Muscle layer of duodenum (tissue), 2 donors: ENCODE measurements around the gene CADM4.

Source experiments
- H3K27ac ChIP-seq: one replicate; pipeline ENCODE4 v1.7.0; 2013; ENCODE audit warnings: mild to moderate bottlenecking, low read length
- H3K27me3 ChIP-seq: one replicate; pipeline ENCODE4 v1.7.0; 2013; ENCODE audit warnings: low read depth, mild to moderate bottlenecking, control low read depth, low read length
- H3K36me3 ChIP-seq, 2 donors: one replicate each; pipeline ENCODE4 v1.7.0; 2013; ENCODE audit warnings: low read length in 2 of 2, control low read depth in 1 of 2, mild to moderate bottlenecking in 1 of 2; ENCODE audit not compliant: insufficient read depth in 2 of 2, control insufficient read depth in 1 of 2
- H3K4me1 ChIP-seq, 2 donors: one replicate each; pipeline ENCODE4 v1.7.0; 2013; ENCODE audit warnings: low read length in 2 of 2, mild to moderate bottlenecking in 2 of 2, control low read depth in 1 of 2, moderate library complexity in 1 of 2; ENCODE audit not compliant: insufficient read depth in 2 of 2, control insufficient read depth in 1 of 2
- H3K4me3 ChIP-seq, 2 donors: one replicate each; pipeline ENCODE4 v1.7.0; 2013; ENCODE audit warnings: low read length in 2 of 2, low read depth in 1 of 2, mild to moderate bottlenecking in 1 of 2
- H3K9me3 ChIP-seq, 2 donors: one replicate each; pipeline ENCODE4 v1.7.0; 2013; ENCODE audit warnings: low read length in 2 of 2, control low read depth in 1 of 2, mild to moderate bottlenecking in 1 of 2; ENCODE audit not compliant: control insufficient read depth in 1 of 2
- donor health status: healthy.

CADM4 gene

GRCh38 chr19:43631491-43631890 is 8.2 kb downstream of the CADM4 start:
- peaks cover 0 to 3% of the 10 kb centered on the region in 2 donors for H3K36me3 ChIP-seq
- no peaks in the 10 kb centered on the region for H3K27me3 ChIP-seq
- H3K9me3 ChIP-seq, result no peaks in the 10 kb centered on the region
- H3K27ac ChIP-seq, result no peak overlapping the region
- H3K4me1 ChIP-seq, result peaks cover 0 to 5% of the 10 kb centered on the region in 2 donors
- no peak overlapping the region for H3K4me3 ChIP-seq

DNA sequence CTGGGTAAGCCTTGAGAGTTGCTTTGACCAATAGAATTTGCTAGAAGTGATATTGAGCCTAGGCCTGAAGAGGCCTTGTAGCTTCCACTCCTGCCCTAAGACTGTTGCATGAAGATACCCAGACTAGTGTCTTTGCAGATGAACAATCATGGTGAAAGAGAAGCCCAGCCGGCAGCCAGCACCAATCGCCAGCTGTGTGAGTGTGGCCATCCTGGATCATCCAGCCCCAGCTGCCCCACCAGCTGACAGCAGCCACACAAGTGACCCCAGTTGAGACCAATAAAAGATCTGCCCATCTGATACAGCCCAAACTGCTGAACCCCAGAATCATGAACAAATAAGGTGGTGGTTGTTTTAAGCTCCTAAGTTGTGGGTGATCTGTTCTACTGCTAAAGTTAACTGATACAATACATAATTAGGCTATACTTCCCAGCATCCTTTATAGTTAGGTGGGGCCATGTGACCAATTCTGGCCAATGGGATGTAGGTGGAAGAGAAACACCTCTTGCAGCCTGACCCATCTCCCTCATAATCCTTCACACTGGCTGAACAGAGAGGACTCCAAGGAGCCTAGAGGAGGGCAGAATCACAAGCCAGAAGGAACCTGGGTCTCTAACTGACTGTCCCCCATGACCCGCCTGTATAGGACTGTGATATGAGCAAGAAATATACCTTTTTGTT is 10.9 kb downstream of the CADM4 start:
- peaks cover 0 to 3% of the 10 kb centered on the region in 2 donors for H3K36me3 ChIP-seq
- H3K4me1 ChIP-seq, result no peaks in the 10 kb centered on the region
- H3K4me3 ChIP-seq, result no peak overlapping the region
- no peaks in the 10 kb centered on the region for H3K9me3 ChIP-seq
- H3K27ac ChIP-seq, result no peak overlapping the region
- no peaks in the 10 kb centered on the region for H3K27me3 ChIP-seq

DNA sequence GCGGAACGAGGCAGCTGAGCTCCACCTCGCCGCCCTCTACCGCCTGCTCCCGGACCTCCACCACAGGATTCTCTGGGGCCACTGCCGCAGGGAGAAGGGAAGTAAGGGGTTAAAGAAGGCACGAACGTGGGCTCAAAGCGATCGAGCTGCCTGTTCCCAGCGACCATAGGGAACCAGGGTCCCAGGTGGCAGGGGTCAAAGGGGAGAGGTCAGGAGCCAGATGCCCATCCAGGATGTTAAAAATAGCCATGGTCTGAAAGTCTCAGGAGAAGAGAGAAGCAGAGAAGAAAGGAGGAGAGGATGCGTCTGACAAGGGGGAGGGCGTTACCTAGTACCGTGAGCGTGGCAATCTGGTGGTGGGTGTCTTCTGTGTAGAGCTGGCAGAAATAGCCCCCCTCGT is 12.8 kb downstream of the CADM4 start:
- H3K36me3 ChIP-seq, result peaks cover 0 to 3% of the 10 kb centered on the region in 2 donors
- H3K27me3 ChIP-seq, result no peaks in the 10 kb centered on the region
- H3K4me3 ChIP-seq, result no peak overlapping the region
- no peak overlapping the region for H3K27ac ChIP-seq
- H3K4me1 ChIP-seq, result no peaks in the 10 kb centered on the region
- H3K9me3 ChIP-seq, result no peaks in the 10 kb centered on the region

DNA sequence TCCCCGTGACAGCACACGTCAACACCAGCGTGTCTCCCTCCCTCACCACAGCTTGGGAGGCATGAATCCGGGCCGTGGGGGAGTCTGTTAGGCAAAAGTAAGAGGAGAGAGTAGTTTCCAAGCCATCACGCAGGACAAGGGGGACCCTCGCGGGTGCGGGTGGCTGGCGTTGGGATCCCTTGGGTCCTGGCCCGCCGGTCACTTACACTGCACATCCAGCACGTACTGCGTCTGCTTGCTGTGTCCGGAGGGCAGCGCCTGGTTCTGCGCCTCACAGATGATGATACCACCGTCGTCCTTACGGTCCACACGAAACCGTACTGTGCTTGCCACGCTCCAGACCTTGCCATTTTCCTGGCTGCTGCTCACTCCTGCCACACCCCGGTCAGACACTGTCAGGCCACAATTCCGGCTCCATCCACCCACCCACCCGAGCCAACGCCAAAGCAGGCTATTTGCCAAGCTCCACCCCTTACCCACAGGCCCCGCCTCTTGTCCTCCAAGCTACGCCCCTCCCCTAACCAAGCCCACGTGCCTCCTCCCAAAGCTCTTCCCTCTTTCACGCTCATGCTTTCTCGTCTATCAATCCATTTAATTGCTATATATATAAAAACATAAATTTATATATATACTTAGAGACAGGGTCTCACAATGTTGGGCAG is 13.6 kb downstream of the CADM4 start:
- H3K4me1 ChIP-seq, result no peaks in the 10 kb centered on the region
- H3K9me3 ChIP-seq, result no peaks in the 10 kb centered on the region
- no peak overlapping the region for H3K27ac ChIP-seq
- no peaks in the 10 kb centered on the region for H3K27me3 ChIP-seq
- peaks cover 0 to 3% of the 10 kb centered on the region in 2 donors for H3K36me3 ChIP-seq
- H3K4me3 ChIP-seq, result no peak overlapping the region

DNA sequence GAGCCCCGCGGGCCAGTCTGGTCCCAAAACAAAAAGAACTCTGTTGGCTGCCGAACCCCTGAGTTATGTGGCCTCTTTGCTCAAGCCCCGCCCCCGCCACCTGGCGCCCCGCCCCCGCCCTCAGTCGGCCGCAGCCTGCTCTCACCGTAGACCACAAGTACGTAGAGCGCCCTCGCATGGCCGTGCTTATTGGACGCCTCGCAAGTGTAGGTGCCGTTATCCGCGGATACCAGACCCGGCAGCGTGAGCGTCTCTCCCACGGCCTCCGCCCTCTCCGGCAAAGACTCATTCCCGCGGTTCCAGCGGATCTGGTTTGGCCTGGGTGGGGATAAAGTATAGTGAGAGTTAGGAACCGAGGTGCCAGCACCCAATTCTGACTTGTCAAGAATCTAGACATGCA is 14.7 kb downstream of the CADM4 start:
- no peak overlapping the region for H3K4me3 ChIP-seq

DNA sequence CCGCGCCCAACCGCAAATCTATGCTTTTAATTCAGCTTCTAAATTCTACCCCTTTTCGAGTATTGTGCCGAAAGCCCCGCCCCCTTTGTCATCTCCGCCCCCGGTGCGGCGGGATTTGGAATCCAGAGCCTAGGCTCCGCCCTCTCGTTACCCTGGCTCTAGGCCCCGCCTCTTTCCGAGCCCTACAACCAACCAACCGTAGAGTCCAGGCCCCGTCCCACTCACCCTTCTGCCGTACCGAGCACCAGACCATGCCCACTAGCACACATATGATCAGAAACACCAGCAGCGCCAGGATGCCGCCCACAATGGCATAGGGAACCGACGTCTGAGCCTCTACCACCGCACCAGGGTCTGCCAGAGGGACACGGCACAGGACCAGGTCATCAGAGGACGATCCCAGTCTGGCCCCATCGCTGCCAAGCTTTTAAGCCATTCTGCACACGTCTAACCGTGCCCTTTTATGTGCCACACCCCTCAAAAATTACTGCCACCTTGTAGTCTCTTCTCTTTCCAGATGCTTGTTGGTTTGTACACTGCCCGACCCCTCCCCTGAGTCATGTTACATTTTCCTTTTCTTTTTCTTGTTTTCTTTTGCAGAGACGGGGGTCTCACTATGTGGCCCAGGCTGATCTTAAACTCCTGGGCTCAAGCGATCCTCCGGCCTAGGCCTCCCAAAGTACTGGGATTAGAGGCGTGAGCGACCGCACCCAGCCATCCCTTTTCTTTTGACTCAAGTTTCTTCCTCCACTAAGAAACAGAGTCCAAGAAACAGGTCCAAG is 15.6 kb downstream of the CADM4 start:
- H3K4me1 ChIP-seq, result peaks cover 0 to 7% of the 10 kb centered on the region in 2 donors
- H3K27me3 ChIP-seq, result no peaks in the 10 kb centered on the region
- peaks cover 0 to 3% of the 10 kb centered on the region in 2 donors for H3K36me3 ChIP-seq
- no peak overlapping the region for H3K4me3 ChIP-seq
- H3K9me3 ChIP-seq, result no peaks in the 10 kb centered on the region
- no peak overlapping the region for H3K27ac ChIP-seq

More for the DNA sequence above, 14.7 kb downstream of the CADM4 start:
- peaks cover 0 to 7% of the 10 kb centered on the region in 2 donors for H3K4me1 ChIP-seq
- H3K9me3 ChIP-seq, result no peaks in the 10 kb centered on the region
- no peak overlapping the region for H3K27ac ChIP-seq
- no peaks in the 10 kb centered on the region for H3K27me3 ChIP-seq
- H3K36me3 ChIP-seq, result peaks cover 0 to 3% of the 10 kb centered on the region in 2 donors

- H3K27me3 ChIP-seq, result no peaks in the 10 kb centered on the region
- no peak overlapping the region for H3K4me3 ChIP-seq
- H3K9me3 ChIP-seq, result no peaks in the 10 kb centered on the region
- peaks cover 0 to 15% of the 10 kb centered on the region in 2 donors for H3K4me1 ChIP-seq
- H3K36me3 ChIP-seq, result peaks cover 0 to 3% of the 10 kb centered on the region in 2 donors
- H3K27ac ChIP-seq, result no peak overlapping the region
Measured at GRCh38 chr19:43622956-43623355, 16.7 kb downstream of the CADM4 start.

DNA sequence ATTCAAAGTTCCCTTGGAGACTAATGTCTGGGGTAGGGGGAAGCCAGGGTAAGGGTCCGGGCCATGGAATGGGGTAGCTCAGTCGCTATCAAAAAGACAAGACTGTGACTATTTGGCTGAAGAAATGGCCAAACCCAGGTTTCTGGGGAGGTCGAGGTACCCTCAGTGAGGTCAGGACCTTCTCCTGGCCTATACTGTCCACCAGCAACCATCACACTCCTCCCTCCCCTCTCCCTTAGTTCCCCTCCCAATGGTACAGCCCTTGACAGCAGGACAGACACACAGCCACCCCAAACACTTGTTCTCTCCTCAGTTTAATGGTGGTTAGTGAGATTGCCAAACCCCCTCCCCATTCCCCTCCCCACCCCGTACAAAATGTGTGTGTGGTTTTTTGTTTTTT is 17.6 kb downstream of the CADM4 start:
- Histone ChIP-seq H3K4me3 (no peak overlapping the region), H3K27ac (no peak overlapping the region), H3K36me3 (peaks cover 0 to 3% of the 10 kb centered on the region in 2 donors), H3K9me3 (no peaks in the 10 kb centered on the region), H3K27me3 (no peaks in the 10 kb centered on the region), H3K4me1 (peaks cover 0 to 15% of the 10 kb centered on the region in 2 donors)

- Histone ChIP-seq H3K27me3 (no peaks in the 10 kb centered on the region), H3K4me1 (peaks cover 0 to 15% of the 10 kb centered on the region in 2 donors), H3K9me3 (no peaks in the 10 kb centered on the region), H3K36me3 (no peaks in the 10 kb centered on the region), H3K4me3 (peak overlapping the region; percentile 80 to 91), H3K27ac (peak overlapping the region; percentile 80)
Measured at GRCh38 chr19:43620061-43621001, 19.3 kb downstream of the CADM4 start.

GRCh38 chr19:43619262-43620060 is 20.2 kb downstream of the CADM4 start, which contains the start of gene ZNF428:
TSS of gene ZNF428 (minus strand) at chr19:43619629. CDS start at chr19:43614304, 5,325 bp downstream.
- Histone ChIP-seq H3K36me3 (no peaks in the 10 kb centered on the region), H3K9me3 (no peaks in the 10 kb centered on the region), H3K4me3 (peak within 1 kb of the TSS; percentile 80 to 91), H3K4me1 (peaks cover 0 to 15% of the 10 kb centered on the region in 2 donors), H3K27ac (peak within 1 kb of the TSS; percentile 80), H3K27me3 (no peaks in the 10 kb centered on the region)
